Measurements from ENCODE around the gene PABPN1L. TPM values are rescaled to one million over a fixed set of nuclear protein-coding genes. Genes with fewer than 3 reads are reported as not detected.

Gene PABPN1L
- total and polyA plus RNA-seq, 2 of the 13 experiments (the other 11 are each of a cell fraction or from before 2014, with no cell fraction given) = not detected

DNA sequence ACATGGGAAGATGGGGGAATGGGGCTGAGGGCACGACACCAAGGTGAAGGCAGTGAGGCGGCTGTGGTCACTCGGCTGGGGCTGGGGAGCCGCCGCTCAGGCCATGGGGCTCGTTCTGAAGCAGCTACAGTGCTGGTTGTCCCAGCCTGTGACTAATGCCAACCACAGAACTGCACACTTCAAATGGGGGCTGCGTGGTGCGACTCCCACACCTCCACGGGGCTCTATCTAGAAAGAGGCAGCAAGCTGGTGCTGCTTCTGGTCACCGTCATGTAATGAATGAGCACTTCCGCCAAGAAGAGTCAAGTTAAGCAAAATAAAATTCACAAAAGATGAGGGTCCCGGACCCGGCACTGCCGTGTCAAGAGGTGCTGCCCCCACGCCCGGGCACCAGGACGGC lies 29.7 kb downstream of the PABPN1L start (continued):
- TF ChIP-seq FOXC1 (CRISPR knock-in tag; IDR thresholded peaks at IDR 0.05; ENCODE audit: borderline replicate concordance) (no peak), ZFY (CRISPR knock-in tag; IDR thresholded peaks at IDR 0.05) (no peak), ZNF282 (IDR thresholded peaks at IDR 0.05; ENCODE audit: partially characterized antibody) (no peak)

DNA sequence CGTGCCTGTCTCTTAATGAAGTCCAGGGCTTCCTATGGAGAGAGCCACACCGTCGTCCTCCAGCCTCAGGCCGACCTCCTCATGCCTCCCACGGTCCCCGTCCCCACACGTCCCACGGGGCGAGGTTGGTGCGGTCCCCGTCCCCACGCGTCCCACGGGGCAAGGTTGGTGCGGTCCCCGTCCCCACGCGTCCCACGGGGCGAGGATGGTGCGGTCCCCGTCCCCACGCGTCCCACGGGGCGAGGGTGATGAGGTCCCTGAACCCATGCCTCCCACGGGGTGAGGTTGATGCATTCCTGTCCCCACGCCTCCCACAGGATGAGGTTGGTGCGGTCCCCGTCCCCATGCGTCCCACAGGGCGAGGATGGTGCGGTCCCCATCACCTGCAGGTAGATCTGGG lies 30.6 kb downstream of the PABPN1L start:
- no peak for ATAC-seq
- Histone ChIP-seq H3K27ac (ENCODE audit: extremely low read length, insufficient read depth, low read length) (no peak overlapping the region), H3K36me3 (replicated peaks in 1 of 2; ENCODE audit: control insufficient read depth in 1 of 2, insufficient read depth in 2 of 2, low read length in 2 of 2) (no peaks in the 10 kb centered on the region), H3K9ac (ENCODE audit: insufficient read depth, low read depth, low read length) (no peak overlapping the region), H3K4me3 (replicated peaks in 1 of 3; ENCODE audit: insufficient read depth in 1 of 3, low read depth in 2 of 3, low read length in 3 of 3) (no peak overlapping the region), H3K4me2 (ENCODE audit: low read depth, low read length) (no peak overlapping the region), H4K20me1 (ENCODE audit: insufficient read depth, low read length) (no peaks in the 10 kb centered on the region), H3K4me1 (ENCODE audit: insufficient read depth, low read length) (0 out of 2 replicates have a peak, but pooled peaks cover 7% of the 10 kb centered on the region), H2AFZ (ENCODE audit: low read length) (no peak overlapping the region), H3K79me2 (ENCODE audit: insufficient read depth, low read length) (no peaks in the 10 kb centered on the region), H3K9me3 (ENCODE audit: low read length) (no peaks in the 10 kb centered on the region), H3K27me3 (ENCODE audit: control insufficient read depth in 1 of 2, insufficient read depth in 2 of 2, low read length in 2 of 2) (no peaks in the 10 kb centered on the region)
- no peak for FAIRE-seq
- CTCF ChIA-PET (ENCODE audit: low intra/inter-chr PET ratio, low total read pairs) = no interaction called here
- no peak for DNase-seq (ENCODE audit: low spot score)
- WGBS (ENCODE audit: low lambda C conversion rate) = 90% methylated on average over 32 of the region's 33 CpGs
- TF ChIP-seq ASH2L (IDR thresholded peaks at IDR 0.05; ENCODE audit: insufficient read length, low read depth, low read length) (no peak), YEATS2 (CRISPR knock-in tag; IDR thresholded peaks at IDR 0.05; ENCODE audit: borderline replicate concordance) (no peak), AGO2 (optimal IDR thresholded peaks at IDR 0.05; ENCODE audit: low read depth, low read length) (peak; percentile 64), FOXA1 (IDR thresholded peaks at IDR 0.05) (no peak), FOXA1 (CRISPR knock-in tag; IDR thresholded peaks at IDR 0.05) (no peak), IKZF4 (CRISPR knock-in tag; IDR thresholded peaks at IDR 0.05; ENCODE audit: borderline replicate concordance, low read depth, not compliant biosample characterization) (no peak)
- TF ChIP-seq, protein P1, sequence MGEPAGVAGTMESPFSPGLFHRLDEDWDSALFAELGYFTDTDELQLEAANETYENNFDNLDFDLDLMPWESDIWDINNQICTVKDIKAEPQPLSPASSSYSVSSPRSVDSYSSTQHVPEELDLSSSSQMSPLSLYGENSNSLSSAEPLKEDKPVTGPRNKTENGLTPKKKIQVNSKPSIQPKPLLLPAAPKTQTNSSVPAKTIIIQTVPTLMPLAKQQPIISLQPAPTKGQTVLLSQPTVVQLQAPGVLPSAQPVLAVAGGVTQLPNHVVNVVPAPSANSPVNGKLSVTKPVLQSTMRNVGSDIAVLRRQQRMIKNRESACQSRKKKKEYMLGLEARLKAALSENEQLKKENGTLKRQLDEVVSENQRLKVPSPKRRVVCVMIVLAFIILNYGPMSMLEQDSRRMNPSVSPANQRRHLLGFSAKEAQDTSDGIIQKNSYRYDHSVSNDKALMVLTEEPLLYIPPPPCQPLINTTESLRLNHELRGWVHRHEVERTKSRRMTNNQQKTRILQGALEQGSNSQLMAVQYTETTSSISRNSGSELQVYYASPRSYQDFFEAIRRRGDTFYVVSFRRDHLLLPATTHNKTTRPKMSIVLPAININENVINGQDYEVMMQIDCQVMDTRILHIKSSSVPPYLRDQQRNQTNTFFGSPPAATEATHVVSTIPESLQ (CRISPR knock-in tag; conservative IDR thresholded peaks at IDR 0.05) = no peak
- BruUV-seq (replicated peaks) = no TSS peak
- POLR2A ChIA-PET = no interaction called here
- intact Hi-C loops (cut with micrococcal nuclease; ENCODE audit: unreplicated experiment) = no loop called here
- in situ Hi-C loops (cut with HindIII; ENCODE audit: extremely low pct_ligation_motif_present, low pct_unique_long_range_greater_than_20kb) = no loop called here

Measured in HepG2 (cell line).